ENCODE measurements around the gene TRPM7.

The TRPM7 gene

GRCh38 chr15:50685191-50685975 lies 1.2 kb downstream of the TRPM7 start:
- TF ChIP-seq POLR2AphosphoS5 (IDR thresholded peaks at IDR 0.05; ENCODE audit: low read depth) (no peak), CTCF (IDR thresholded peaks at IDR 0.05; ENCODE audit: insufficient read depth, low read length) (no peak), GABPA (IDR thresholded peaks at IDR 0.05; ENCODE audit: low read depth) (no peak), REST (IDR thresholded peaks at IDR 0.05; ENCODE audit: insufficient replicate concordance, low read depth) (no peak), SPI1 (IDR thresholded peaks at IDR 0.05; ENCODE audit: borderline replicate concordance, low read depth) (no peak)
- Histone ChIP-seq H3K27ac (replicated peaks) (peak overlapping the region; percentile 93), H3K4me3 (replicated peaks; ENCODE audit: insufficient read depth, low read length) (peak overlapping the region; percentile 98), H3K27me3 (ENCODE audit: insufficient read depth, poor library complexity, severe bottlenecking) (no peaks in the 10 kb centered on the region)
- no peak for DNase-seq (ENCODE audit: low read depth in 1 of 2, low spot score in 1 of 2)

GRCh38 chr15:50681467-50681866 lies 5.1 kb downstream of the TRPM7 start:
- TF ChIP-seq REST (IDR thresholded peaks at IDR 0.05; ENCODE audit: insufficient replicate concordance, low read depth) (no peak), POLR2AphosphoS5 (IDR thresholded peaks at IDR 0.05; ENCODE audit: low read depth) (no peak), GABPA (IDR thresholded peaks at IDR 0.05; ENCODE audit: low read depth) (no peak), CTCF (IDR thresholded peaks at IDR 0.05; ENCODE audit: insufficient read depth, low read length) (no peak), SPI1 (IDR thresholded peaks at IDR 0.05; ENCODE audit: borderline replicate concordance, low read depth) (no peak)
- H3K4me3 ChIP-seq (replicated peaks; ENCODE audit: insufficient read depth, low read length), result no peak overlapping the region
- H3K27ac ChIP-seq (replicated peaks), result no peak overlapping the region
- no peaks in the 10 kb centered on the region for H3K27me3 ChIP-seq (ENCODE audit: insufficient read depth, poor library complexity, severe bottlenecking)
- DNase-seq (ENCODE audit: low read depth in 1 of 2, low spot score in 1 of 2), result no peak

- Histone ChIP-seq H3K4me3 (replicated peaks; ENCODE audit: insufficient read depth, low read length) (no peak overlapping the region), H3K27me3 (ENCODE audit: insufficient read depth, poor library complexity, severe bottlenecking) (no peaks in the 10 kb centered on the region), H3K27ac (replicated peaks) (no peak overlapping the region)
- TF ChIP-seq SPI1 (IDR thresholded peaks at IDR 0.05; ENCODE audit: borderline replicate concordance, low read depth) (no peak), CTCF (IDR thresholded peaks at IDR 0.05; ENCODE audit: insufficient read depth, low read length) (no peak)
- no peak for DNase-seq (ENCODE audit: low read depth in 1 of 2, low spot score in 1 of 2)
These were observed 9.7 kb downstream of the TRPM7 start for GRCh38 chr15:50676799-50677483.
